GM18511 (cell line): Measurements from ENCODE around the gene LPIN2.

ENCODE experiments used
- ATAC-seq: cut with Tn5 transposase; IDR thresholded peaks from one replicate; pipeline ENCODE4 v1.9.1; 2021; ENCODE audit warnings: mild to moderate bottlenecking, moderate library complexity; ENCODE audit not compliant: unreplicated experiment

The LPIN2 gene

DNA sequence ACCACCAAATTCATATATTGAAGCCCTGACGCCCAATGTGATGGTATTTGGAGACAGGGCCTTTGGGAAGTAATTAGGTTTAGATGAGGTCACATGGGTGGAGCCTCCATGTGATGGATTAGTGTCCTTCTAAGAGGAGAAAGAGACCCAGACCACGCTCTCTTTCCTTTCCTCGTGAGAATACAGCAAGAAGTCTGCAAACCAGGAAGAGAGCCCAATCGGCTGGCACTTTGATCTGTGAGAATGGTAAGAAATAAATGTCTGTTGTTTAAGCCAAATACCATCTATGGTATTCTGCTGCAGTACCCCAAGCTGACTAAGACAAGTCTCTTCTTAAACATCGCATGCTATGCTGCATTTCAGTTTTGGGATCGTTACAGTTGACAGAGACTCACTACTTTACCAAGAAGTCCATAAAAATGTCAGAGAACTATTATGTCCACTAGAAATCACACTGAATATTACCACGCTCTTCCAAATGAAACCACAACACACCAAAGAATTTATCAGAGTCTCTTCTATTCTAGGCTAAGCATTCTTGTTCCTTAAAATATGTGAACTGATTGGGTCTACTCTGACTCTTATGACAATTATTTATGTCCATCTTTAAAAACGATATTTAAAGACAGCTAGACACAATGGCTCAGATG is 48.5 kb downstream of the LPIN2 start:
- no peak for ATAC-seq
